ENCODE measurements around the gene RIC1. TPM values are rescaled to one million over a fixed set of nuclear protein-coding genes. Genes with fewer than 3 reads are reported as not detected.

The RIC1 gene
- total and polyA plus RNA-seq, 2 of the 8 experiments (the other 6 are each of a cell fraction or from before 2014, with no cell fraction given), result 10.7 to 24.5 TPM

GRCh38 chr9:5579881-5580280, 49.0 kb upstream of the RIC1 start (continued):
- TF ChIP-seq, protein P1, sequence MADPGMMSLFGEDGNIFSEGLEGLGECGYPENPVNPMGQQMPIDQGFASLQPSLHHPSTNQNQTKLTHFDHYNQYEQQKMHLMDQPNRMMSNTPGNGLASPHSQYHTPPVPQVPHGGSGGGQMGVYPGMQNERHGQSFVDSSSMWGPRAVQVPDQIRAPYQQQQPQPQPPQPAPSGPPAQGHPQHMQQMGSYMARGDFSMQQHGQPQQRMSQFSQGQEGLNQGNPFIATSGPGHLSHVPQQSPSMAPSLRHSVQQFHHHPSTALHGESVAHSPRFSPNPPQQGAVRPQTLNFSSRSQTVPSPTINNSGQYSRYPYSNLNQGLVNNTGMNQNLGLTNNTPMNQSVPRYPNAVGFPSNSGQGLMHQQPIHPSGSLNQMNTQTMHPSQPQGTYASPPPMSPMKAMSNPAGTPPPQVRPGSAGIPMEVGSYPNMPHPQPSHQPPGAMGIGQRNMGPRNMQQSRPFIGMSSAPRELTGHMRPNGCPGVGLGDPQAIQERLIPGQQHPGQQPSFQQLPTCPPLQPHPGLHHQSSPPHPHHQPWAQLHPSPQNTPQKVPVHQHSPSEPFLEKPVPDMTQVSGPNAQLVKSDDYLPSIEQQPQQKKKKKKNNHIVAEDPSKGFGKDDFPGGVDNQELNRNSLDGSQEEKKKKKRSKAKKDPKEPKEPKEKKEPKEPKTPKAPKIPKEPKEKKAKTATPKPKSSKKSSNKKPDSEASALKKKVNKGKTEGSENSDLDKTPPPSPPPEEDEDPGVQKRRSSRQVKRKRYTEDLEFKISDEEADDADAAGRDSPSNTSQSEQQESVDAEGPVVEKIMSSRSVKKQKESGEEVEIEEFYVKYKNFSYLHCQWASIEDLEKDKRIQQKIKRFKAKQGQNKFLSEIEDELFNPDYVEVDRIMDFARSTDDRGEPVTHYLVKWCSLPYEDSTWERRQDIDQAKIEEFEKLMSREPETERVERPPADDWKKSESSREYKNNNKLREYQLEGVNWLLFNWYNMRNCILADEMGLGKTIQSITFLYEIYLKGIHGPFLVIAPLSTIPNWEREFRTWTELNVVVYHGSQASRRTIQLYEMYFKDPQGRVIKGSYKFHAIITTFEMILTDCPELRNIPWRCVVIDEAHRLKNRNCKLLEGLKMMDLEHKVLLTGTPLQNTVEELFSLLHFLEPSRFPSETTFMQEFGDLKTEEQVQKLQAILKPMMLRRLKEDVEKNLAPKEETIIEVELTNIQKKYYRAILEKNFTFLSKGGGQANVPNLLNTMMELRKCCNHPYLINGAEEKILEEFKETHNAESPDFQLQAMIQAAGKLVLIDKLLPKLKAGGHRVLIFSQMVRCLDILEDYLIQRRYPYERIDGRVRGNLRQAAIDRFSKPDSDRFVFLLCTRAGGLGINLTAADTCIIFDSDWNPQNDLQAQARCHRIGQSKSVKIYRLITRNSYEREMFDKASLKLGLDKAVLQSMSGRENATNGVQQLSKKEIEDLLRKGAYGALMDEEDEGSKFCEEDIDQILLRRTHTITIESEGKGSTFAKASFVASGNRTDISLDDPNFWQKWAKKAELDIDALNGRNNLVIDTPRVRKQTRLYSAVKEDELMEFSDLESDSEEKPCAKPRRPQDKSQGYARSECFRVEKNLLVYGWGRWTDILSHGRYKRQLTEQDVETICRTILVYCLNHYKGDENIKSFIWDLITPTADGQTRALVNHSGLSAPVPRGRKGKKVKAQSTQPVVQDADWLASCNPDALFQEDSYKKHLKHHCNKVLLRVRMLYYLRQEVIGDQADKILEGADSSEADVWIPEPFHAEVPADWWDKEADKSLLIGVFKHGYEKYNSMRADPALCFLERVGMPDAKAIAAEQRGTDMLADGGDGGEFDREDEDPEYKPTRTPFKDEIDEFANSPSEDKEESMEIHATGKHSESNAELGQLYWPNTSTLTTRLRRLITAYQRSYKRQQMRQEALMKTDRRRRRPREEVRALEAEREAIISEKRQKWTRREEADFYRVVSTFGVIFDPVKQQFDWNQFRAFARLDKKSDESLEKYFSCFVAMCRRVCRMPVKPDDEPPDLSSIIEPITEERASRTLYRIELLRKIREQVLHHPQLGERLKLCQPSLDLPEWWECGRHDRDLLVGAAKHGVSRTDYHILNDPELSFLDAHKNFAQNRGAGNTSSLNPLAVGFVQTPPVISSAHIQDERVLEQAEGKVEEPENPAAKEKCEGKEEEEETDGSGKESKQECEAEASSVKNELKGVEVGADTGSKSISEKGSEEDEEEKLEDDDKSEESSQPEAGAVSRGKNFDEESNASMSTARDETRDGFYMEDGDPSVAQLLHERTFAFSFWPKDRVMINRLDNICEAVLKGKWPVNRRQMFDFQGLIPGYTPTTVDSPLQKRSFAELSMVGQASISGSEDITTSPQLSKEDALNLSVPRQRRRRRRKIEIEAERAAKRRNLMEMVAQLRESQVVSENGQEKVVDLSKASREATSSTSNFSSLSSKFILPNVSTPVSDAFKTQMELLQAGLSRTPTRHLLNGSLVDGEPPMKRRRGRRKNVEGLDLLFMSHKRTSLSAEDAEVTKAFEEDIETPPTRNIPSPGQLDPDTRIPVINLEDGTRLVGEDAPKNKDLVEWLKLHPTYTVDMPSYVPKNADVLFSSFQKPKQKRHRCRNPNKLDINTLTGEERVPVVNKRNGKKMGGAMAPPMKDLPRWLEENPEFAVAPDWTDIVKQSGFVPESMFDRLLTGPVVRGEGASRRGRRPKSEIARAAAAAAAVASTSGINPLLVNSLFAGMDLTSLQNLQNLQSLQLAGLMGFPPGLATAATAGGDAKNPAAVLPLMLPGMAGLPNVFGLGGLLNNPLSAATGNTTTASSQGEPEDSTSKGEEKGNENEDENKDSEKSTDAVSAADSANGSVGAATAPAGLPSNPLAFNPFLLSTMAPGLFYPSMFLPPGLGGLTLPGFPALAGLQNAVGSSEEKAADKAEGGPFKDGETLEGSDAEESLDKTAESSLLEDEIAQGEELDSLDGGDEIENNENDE (IDR thresholded peaks at IDR 0.05; ENCODE audit: insufficient replicate concordance, low read length), result no peak
- TF ChIP-seq BCL11A (IDR thresholded peaks at IDR 0.05; ENCODE audit: low read depth in 2 of 2, low read length in 2 of 2) (no peak), CHD2 (IDR thresholded peaks at IDR 0.05; ENCODE audit: low read length) (no peak), SP2 (IDR thresholded peaks at IDR 0.05; ENCODE audit: low read length) (no peak), RAD21 (IDR thresholded peaks at IDR 0.05 in 1 of 2, conservative IDR thresholded peaks at IDR 0.05 in 1 of 2; ENCODE audit: low read depth in 2 of 2, low read length in 2 of 2) (no peak)
